Measurements from ENCODE around the gene NOTCH4.

NOTCH4 gene

GRCh38 chr6:32179766-32180405 lies 44.0 kb downstream of the NOTCH4 start:
- DNase-seq: no peak

- DNase-seq: no peak
These were observed 45.1 kb downstream of the NOTCH4 start for GRCh38 chr6:32178547-32179440.

- peak; percentile 99 for DNase-seq
These were observed 45.9 kb downstream of the NOTCH4 start, which contains the start of gene RNF5 for GRCh38 chr6:32177788-32178546. Gene RNF5, plus strand, starts transcription at chr6:32178405. Its CDS starts 107 bp downstream, at chr6:32178512.

- DNase-seq: no peak
These were observed 46.6 kb downstream of the NOTCH4 start for GRCh38 chr6:32177183-32177787.

- DNase-seq: peak; percentile 15
These were observed 47.2 kb downstream of the NOTCH4 start for GRCh38 chr6:32176476-32177182.

GRCh38 chr6:32175711-32176475 lies 48.0 kb downstream of the NOTCH4 start, which contains the start of gene AGPAT1:
Gene AGPAT1, minus strand, starts transcription at chr6:32176084. Its CDS starts 4,588 bp downstream, at chr6:32171496.
- DNase-seq: peak; percentile 99

- DNase-seq: no peak
These were observed 48.6 kb downstream of the NOTCH4 start for GRCh38 chr6:32175322-32175710.

GRCh38 chr6:32174416-32174815 lies 49.5 kb downstream of the NOTCH4 start:
- DNase-seq: no peak

GRCh38 chr6:32173051-32173727 lies 50.7 kb downstream of the NOTCH4 start:
- no peak for DNase-seq

- DNase-seq: no peak
These were observed 52.6 kb downstream of the NOTCH4 start for GRCh38 chr6:32171234-32171633.

GRCh38 chr6:32170294-32170693 lies 53.6 kb downstream of the NOTCH4 start:
- DNase-seq: no peak

- peak; percentile 21 for DNase-seq
These were observed 54.9 kb downstream of the NOTCH4 start for GRCh38 chr6:32168807-32169591.

GRCh38 chr6:32168350-32168749 lies 55.5 kb downstream of the NOTCH4 start:
- DNase-seq: peak; percentile 18

- no peak for DNase-seq
These were observed 56.1 kb downstream of the NOTCH4 start for GRCh38 chr6:32167761-32168262.

- peak; percentile 26 for DNase-seq
These were observed 56.6 kb downstream of the NOTCH4 start for GRCh38 chr6:32167154-32167760.

- peak; percentile 27 for DNase-seq
These were observed 57.3 kb downstream of the NOTCH4 start for GRCh38 chr6:32166411-32167061.

- peak; percentile 20 for DNase-seq
These were observed 59.6 kb downstream of the NOTCH4 start, which contains the start of gene EGFL8 for GRCh38 chr6:32164295-32164694. Gene EGFL8, plus strand, starts transcription at chr6:32164595. Its CDS starts 1,571 bp downstream, at chr6:32166166.

- DNase-seq: peak; percentile 31
These were observed 60.2 kb downstream of the NOTCH4 start for GRCh38 chr6:32163559-32164258.

All from femur (tissue), 1 donor.